22Rv1 (cell line): Measurements from ENCODE around the gene SUPV3L1.

ENCODE experiments used
- ZFX ChIP-seq: fragments of 450-650 bp; IDR thresholded peaks from 2 replicates; pipeline ENCODE4 v1.6.1; 2017; ENCODE audit warnings: antibody characterized with exemption, borderline replicate concordance
- TF ChIP-seq, protein P1 (sequence below): fragments of 450-650 bp; IDR thresholded peaks from 2 replicates; pipeline ENCODE4 v1.5.1; 2017; ENCODE audit warnings: mild to moderate bottlenecking

- TF ChIP-seq, protein P1, sequence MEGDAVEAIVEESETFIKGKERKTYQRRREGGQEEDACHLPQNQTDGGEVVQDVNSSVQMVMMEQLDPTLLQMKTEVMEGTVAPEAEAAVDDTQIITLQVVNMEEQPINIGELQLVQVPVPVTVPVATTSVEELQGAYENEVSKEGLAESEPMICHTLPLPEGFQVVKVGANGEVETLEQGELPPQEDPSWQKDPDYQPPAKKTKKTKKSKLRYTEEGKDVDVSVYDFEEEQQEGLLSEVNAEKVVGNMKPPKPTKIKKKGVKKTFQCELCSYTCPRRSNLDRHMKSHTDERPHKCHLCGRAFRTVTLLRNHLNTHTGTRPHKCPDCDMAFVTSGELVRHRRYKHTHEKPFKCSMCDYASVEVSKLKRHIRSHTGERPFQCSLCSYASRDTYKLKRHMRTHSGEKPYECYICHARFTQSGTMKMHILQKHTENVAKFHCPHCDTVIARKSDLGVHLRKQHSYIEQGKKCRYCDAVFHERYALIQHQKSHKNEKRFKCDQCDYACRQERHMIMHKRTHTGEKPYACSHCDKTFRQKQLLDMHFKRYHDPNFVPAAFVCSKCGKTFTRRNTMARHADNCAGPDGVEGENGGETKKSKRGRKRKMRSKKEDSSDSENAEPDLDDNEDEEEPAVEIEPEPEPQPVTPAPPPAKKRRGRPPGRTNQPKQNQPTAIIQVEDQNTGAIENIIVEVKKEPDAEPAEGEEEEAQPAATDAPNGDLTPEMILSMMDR, result no peak
- TF ChIP-seq ZFX, result no peak
Observed at GRCh38 chr10:69179743-69180524, at the start of gene SUPV3L1.
